HepG2 (cell line): ENCODE data around the gene CDKN1A. TPM values are rescaled to one million over a fixed set of nuclear protein-coding genes. Genes with fewer than 3 reads are reported as not detected.

Source experiments
- ATF7-NPFF ChIP-seq: sonication (generic); formaldehyde crosslinking; IDR thresholded peaks from 2 replicates; pipeline ENCODE4 v1.8.1; 2023; ENCODE audit warnings: mild to moderate bottlenecking, low read depth, missing genetic modification reagents, moderate library complexity
- CTCF ChIP-seq: sonication (generic); formaldehyde crosslinking; IDR thresholded peaks from 2 replicates; pipeline ENCODE4 v1.5.0; 2020; ENCODE audit warnings: mild to moderate bottlenecking, missing genetic modification reagents, moderate library complexity
- DR1 ChIP-seq: sonication (generic); formaldehyde crosslinking; IDR thresholded peaks from 2 replicates; pipeline ENCODE4 v1.8.0; 2021; ENCODE audit warnings: mild to moderate bottlenecking, missing genetic modification reagents, inconsistent platforms
- FOXK2 ChIP-seq: fragments of 450-650 bp; IDR thresholded peaks from 2 replicates; pipeline ENCODE4 v1.6.1; 2016
- FOXO1 ChIP-seq: sonication (generic); formaldehyde crosslinking; IDR thresholded peaks from 2 replicates; pipeline ENCODE4 v1.4.0; 2020; ENCODE audit warnings: missing genetic modification reagents
- HHEX ChIP-seq: IDR thresholded peaks from 2 replicates; pipeline ENCODE4 v1.6.1; 2016; ENCODE audit warnings: control low read depth
- KLF6 ChIP-seq: IDR thresholded peaks from 2 replicates; pipeline ENCODE4 v1.8.0; 2016; ENCODE audit warnings: missing biosample characterization, missing genetic modification reagents
- PAXIP1 ChIP-seq: sonication (generic); formaldehyde crosslinking; conservative IDR thresholded peaks from 2 replicates; pipeline ENCODE4 v1.4.0; 2020; ENCODE audit warnings: mild to moderate bottlenecking, missing genetic modification reagents, moderate library complexity
- ZNF10 ChIP-seq: sonication (generic); formaldehyde crosslinking; IDR thresholded peaks from 2 replicates; pipeline ENCODE4 v1.4.0; 2020; ENCODE audit warnings: mild to moderate bottlenecking, low read depth, missing genetic modification reagents, borderline replicate concordance
- ZNF101 ChIP-seq: sonication (generic); formaldehyde crosslinking; IDR thresholded peaks from 2 replicates; pipeline ENCODE4 v1.4.0; 2020; ENCODE audit warnings: mild to moderate bottlenecking, low read depth, missing genetic modification reagents, borderline replicate concordance
- ZNF235 ChIP-seq: sonication (generic); formaldehyde crosslinking; IDR thresholded peaks from 2 replicates; pipeline ENCODE4 v1.8.1; 2023; ENCODE audit warnings: mild to moderate bottlenecking, missing genetic modification reagents, borderline replicate concordance
- ZNF558 ChIP-seq: sonication (generic); formaldehyde crosslinking; IDR thresholded peaks from 2 replicates; pipeline ENCODE4 v1.9.0; 2022; ENCODE audit warnings: mild to moderate bottlenecking, missing genetic modification reagents, borderline replicate concordance
- ZNF772 ChIP-seq: sonication (generic); formaldehyde crosslinking; IDR thresholded peaks from 2 replicates; pipeline ENCODE4 v1.5.0; 2020; ENCODE audit warnings: mild to moderate bottlenecking, missing genetic modification reagents
- ZSCAN22 ChIP-seq: sonication (generic); formaldehyde crosslinking; IDR thresholded peaks from 2 replicates; pipeline ENCODE4 v1.4.0; 2020; ENCODE audit warnings: mild to moderate bottlenecking, missing genetic modification reagents
- polyA plus RNA-seq, 8 experiments: library from polyadenylated mRNA; depleted of rRNA in 3 of 8; stranded (reverse) in 7 of 8; unstranded in 1 of 8; fragments of >200 nt; fragmentation: Illumina TruSeq in 4 of 8; extraction: Trizol in 4 of 8; gene quantifications; 2 replicates each; pipeline versions ENCODE4 v1.2.1 to v1.2.3, GENCODE V29; 2011 to 2016; ENCODE audit warnings: low read depth in 4 of 8, missing spikeins in 1 of 8, mixed read lengths in 1 of 8; ENCODE audit not compliant: insufficient read depth in 1 of 8
- total RNA-seq, 5 experiments: library from RNA; depleted of rRNA; stranded (reverse); fragments of >200 nt; fragmentation: Illumina TruSeq; extraction: Trizol; gene quantifications; 2 replicates each; pipeline ENCODE4 v1.2.3, GENCODE V29; 2016; ENCODE audit warnings: low read depth in 1 of 5
- TF ChIP-seq, protein P1 (sequence below): IDR thresholded peaks from 2 replicates; pipeline ENCODE4 v1.6.1; 2016
- TF ChIP-seq, protein P2 (sequence below): conservative IDR thresholded peaks from 2 replicates; pipeline ENCODE4 v1.6.1; 2018; ENCODE audit warnings: missing genetic modification reagents
- TF ChIP-seq, protein P3 (sequence below): sonication (generic); formaldehyde crosslinking; IDR thresholded peaks from 2 replicates; pipeline ENCODE4 v1.5.0; 2020; ENCODE audit warnings: mild to moderate bottlenecking, missing genetic modification reagents, borderline replicate concordance

Gene CDKN1A
- total and polyA plus RNA-seq, 2 of the 13 experiments (the other 11 are each of a cell fraction or from before 2014, with no cell fraction given), result 60.7 to 92.1 TPM

GRCh38 chr6:36683656-36684446 is 5.3 kb downstream of the CDKN1A start (continued):
- TF ChIP-seq ZNF235 (CRISPR knock-in tag) (peak; percentile 100), PAXIP1 (CRISPR knock-in tag) (peak; percentile 88), ZNF101 (CRISPR knock-in tag) (0 out of 2 replicates have a peak, but pooled peaks have one; percentile 82), CTCF (CRISPR knock-in tag) (no peak), FOXO1 (CRISPR knock-in tag) (peak; percentile 93), DR1 (CRISPR knock-in tag) (no peak; the same call in 1 of the 2 replicates), ZNF10 (no peak), FOXK2 (no peak), HHEX (CRISPR knock-in tag) (peak; percentile 100), ZNF772 (peak; percentile 92; the same call in 1 of the 2 replicates), KLF6 (CRISPR knock-in tag) (0 out of 2 replicates have a peak, but pooled peaks have one; percentile 61), ZSCAN22 (CRISPR knock-in tag) (peak; percentile 76; the same call in 1 of the 2 replicates), ZNF558 (no peak; the same call in 1 of the 2 replicates), ATF7-NPFF (peak; percentile 75)
- TF ChIP-seq, protein P1, sequence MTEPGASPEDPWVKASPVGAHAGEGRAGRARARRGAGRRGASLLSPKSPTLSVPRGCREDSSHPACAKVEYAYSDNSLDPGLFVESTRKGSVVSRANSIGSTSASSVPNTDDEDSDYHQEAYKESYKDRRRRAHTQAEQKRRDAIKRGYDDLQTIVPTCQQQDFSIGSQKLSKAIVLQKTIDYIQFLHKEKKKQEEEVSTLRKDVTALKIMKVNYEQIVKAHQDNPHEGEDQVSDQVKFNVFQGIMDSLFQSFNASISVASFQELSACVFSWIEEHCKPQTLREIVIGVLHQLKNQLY (CRISPR knock-in tag), result peak; percentile 39; the same call in 1 of the 2 replicates
- TF ChIP-seq, protein P2, sequence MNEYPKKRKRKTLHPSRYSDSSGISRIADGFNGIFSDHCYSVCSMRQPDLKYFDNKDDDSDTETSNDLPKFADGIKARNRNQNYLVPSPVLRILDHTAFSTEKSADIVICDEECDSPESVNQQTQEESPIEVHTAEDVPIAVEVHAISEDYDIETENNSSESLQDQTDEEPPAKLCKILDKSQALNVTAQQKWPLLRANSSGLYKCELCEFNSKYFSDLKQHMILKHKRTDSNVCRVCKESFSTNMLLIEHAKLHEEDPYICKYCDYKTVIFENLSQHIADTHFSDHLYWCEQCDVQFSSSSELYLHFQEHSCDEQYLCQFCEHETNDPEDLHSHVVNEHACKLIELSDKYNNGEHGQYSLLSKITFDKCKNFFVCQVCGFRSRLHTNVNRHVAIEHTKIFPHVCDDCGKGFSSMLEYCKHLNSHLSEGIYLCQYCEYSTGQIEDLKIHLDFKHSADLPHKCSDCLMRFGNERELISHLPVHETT (CRISPR knock-in tag), result 0 out of 2 replicates have a peak, but pooled peaks have one; percentile 51
- TF ChIP-seq, protein P3, sequence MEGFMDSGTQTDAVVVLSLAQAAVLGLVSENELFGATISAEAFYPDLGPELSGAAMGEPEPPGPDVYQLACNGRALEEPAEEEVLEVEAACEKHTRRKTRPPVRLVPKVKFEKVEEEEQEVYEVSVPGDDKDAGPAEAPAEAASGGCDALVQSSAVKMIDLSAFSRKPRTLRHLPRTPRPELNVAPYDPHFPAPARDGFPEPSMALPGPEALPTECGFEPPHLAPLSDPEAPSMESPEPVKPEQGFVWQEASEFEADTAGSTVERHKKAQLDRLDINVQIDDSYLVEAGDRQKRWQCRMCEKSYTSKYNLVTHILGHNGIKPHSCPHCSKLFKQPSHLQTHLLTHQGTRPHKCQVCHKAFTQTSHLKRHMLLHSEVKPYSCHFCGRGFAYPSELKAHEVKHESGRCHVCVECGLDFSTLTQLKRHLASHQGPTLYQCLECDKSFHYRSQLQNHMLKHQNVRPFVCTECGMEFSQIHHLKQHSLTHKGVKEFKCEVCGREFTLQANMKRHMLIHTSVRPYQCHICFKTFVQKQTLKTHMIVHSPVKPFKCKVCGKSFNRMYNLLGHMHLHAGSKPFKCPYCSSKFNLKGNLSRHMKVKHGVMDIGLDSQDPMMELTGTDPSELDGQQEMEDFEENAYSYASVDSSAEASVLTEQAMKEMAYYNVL, result peak; percentile 77; the same call in 1 of the 2 replicates
